Activated CD8-positive, alpha-beta memory T cell treated with anti-CD3 and anti-CD28 coated beads for 1 hour (primary cell): ENCODE results near the gene ASIC2.

Experiments
- DNase-seq, 2 donors: peaks; one replicate each; pipeline ENCODE4 v3.0.0-alpha.2; 2020; ENCODE audit warnings: low read depth in 1 of 2; ENCODE audit errors: extremely low read depth in 1 of 2

The ASIC2 gene

DNA sequence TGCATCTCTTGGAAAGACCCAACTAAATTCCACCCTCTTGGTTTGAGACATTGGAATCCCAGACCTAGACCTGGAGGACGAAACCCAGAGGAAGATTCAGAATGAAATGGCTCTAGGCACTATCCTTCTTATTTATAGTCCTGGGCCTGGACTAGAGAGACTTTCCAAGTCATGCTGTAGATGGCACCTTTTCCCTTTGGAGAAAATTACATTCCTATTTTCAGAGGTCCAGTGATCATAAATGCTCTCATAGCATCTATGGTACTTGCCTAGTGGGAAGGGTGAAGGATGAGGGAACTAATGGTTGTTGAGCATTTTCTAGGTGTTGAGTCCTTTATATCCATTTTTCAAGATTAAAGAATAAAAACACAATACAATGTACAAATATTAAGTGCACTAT lies 264.3 kb downstream of the ASIC2 start:
- no peak for DNase-seq

DNA sequence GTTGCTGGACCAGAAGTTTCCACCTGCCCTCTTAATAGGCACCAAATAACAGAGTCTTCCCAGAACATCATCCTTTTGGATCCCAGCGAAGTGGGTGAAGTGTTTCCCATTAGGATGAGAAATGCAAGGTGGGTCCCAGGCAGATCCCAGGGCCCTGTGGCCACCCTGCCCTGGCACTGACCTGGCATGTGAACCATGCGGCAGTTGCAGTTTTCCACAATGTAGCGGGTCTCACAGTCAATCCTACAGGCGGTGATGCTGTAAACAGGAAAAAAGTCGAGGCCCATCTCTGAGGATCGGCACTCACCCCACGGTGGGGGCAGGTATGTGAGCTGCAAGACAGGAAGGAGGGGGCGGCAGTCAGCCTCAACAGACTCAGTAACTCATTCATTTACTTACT lies 265.0 kb downstream of the ASIC2 start:
- DNase-seq: no peak

DNA sequence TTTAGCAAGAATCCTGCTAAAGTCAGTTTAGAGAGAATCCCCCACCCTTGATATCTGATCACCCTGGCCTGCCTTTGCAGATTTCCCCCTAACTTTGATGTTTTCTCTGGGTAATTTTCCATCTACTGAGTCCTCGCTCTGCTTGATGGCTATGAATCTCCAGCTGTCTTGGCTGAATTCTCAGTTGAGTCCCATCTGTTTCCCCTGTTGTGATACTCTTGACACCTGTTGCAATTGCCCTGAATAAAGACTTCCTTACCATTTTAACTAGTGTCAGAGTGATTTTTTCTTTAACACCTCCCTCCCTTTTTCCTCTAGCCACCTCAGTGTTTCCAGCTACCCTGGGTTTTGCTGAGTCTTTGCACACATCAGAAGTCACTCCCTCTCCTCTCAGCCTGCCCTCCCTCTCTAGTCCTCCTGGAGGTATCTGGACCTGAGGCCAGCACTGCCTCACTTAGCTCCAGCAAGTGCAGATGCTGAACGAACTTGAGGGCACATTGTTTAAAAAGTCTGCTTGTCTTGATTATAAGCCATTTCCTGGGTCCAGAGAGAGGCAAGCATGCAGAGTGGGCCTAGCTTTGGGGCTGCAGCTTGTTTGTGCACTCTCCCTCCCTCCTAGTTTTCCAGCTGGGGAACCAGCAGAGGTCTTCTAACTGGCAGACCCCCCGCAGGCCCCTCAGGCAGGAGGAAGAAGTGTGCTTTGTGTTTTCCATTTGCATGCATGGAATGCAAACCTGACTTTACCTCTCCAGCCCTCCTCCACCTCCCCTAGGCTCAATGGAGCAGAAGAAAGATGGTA lies 268.2 kb downstream of the ASIC2 start:
- DNase-seq: no peak

DNA sequence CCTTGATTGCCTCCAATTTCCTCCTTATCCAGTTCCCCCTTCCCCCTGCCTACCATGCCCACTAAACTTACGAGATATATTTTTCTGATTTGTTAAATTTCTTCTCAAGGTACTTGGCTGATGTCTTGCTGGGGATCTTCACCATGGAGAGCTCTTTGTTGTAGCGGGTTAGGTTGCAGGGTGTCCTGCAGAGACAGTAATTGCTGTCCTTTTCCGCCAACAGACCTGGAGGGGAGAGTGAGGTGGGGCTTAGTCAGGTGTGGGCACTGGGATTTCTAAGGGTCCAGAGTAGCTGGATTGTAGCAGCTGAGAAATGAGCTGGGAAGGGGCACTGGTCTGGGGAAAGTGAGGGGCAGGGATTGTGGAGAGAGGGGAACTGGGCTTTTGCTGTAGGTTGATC lies 269.3 kb downstream of the ASIC2 start:
- DNase-seq: no peak

DNA sequence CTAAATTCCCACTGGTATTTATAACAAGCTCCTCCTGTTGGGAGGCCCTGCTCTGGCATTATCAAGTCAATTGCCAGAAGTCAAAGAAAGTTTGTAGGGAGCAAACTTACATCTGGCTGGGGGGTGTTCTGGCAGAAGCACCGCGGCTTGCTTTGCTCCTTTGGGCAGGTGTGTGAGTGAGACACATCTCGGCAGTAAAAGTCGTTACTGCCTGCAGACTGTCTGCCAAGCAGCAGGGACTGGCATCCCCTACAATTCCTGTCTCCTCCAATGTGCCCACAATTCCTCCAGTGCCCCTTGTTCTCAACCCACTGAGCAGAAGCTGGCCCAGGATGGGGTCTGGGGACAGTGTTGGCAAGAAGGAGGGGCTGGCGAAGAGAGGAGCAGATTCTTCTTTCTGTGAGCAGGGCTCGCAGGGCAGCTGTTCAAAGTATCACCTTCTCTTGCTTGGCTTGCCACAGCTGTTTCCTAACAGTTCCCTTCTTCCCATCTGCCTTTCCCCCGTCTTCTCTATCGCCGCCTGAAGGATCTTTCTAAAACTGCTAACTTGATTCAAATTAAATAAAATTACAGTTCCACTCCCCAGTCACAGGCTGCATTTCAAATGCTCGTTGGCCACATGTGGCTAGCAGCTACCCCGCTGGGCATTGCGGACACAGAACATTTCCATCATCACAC lies 271.2 kb downstream of the ASIC2 start:
- no peak for DNase-seq

DNA sequence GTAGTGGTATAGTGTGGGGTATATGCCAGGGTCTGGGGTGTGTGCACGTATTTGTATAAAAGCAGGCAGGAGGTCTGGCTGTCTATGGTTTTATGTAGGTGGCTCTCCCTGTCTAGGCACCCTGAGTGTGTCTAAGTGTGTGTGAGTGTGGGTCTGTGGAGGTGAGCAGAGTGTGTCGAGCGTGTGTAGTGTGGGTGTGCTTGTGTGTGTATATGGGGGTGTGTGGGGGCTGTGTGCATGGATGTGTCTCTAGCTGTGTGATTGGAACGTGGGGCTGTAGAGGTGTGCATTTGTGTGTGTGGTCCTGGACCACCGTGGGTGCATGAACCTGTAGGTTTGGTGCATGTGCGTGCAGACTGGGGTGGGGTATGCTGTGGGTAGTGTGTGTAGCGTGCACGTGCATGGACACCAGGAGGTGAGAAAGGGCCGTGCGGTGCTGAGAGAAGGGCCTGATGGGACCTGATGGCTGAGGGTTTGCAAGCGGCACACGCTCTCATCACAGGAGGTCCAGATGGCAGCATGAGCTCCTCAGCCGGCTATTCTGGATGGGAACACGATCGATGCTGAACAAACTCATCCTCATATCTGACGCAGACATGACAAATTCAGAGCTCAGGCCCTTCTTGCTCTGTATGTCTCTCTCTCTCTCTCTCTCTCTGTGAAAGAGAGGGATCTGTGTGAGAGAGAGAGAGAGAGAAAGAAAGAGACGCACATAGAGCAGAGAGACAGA lies 273.8 kb downstream of the ASIC2 start:
- DNase-seq: no peak

DNA sequence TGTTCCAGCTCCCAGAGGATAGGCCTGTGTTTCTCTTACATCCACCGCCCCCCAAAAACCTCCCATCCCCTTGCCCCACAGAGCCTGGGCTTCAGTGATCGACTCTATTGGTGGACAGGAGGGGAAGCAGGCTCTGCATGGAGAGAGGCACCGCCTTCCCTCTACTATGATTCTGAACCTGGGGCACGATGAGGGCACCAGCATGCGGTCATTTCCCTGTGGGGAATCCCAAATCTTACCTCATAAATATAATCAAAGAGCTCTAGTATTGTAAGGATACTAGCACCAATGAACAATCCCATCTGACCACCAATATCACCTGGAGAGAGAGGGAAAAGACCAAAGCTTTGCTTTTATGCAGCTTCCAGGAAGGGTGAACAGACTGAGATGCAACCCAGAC lies 275.7 kb downstream of the ASIC2 start:
- DNase-seq: no peak

DNA sequence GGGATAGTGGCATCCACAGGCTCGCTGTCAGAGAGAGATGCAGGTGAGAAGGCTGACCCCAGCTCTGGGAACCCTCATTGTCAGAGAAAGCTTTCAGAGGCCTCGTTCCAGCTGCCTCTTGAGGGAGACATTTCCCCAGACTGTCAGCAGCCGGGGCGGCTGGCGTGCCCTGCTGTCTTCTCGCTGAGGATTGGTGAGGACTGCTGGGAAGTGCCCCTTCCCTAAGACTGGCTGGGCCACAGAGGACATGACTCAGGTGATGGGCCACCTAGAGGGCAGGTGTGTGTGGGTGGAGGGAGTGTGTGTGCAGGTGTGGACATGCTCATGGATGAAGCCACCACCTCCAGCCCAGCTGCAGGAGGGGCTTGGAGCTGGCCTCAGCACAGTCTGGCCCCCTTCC lies 276.2 kb downstream of the ASIC2 start:
- DNase-seq: no peak

DNA sequence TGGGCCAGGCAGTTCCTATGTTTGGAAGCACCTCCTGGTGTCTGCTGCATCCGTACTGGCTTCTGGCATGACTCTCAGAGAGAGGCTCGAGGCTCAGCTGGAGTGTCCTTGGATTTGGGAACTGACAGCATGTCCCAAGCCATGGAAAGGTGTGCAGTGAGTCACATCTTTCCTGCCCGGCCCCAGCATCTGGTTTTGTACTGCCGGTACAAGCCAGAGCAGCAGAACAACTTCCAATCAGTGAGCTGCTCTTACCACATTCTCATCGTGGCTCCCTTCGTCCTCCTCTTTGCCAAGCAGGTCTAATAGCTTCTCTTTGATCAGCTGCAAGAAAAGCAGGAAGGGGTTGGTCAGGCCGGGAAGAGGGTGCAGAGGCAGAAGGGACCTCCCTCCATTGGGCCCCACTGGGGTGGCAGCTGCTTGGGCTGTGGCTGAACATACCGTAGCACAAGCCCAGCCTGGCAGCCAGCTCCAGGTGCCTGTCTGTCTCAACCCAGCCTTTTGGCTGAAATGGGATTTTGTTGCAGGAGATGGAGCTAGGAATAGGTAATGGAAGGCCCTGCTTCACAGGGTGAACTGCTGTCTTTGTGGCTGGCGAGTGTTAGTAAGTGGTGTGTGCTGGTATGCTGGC lies 277.3 kb downstream of the ASIC2 start:
- no peak for DNase-seq

DNA sequence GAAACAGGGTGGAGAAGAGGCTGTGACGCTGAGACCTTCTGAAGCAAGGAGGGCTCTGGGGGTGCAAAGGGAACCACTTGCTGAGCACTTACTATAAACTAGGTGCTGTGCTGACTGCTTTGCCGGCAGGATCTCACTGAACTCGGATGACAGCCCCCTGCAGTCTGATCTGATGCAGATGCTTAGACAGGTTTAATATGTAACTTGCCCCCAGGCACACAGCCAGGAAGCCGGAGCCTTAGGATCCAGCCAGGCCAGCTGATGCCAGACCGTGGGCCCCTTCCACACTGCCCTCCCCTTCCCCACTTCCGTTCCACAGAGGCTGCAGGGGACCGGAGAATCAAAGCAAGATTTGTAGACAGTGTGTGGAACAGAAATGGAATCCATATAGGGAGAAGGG lies 278.3 kb downstream of the ASIC2 start:
- no peak for DNase-seq

DNA sequence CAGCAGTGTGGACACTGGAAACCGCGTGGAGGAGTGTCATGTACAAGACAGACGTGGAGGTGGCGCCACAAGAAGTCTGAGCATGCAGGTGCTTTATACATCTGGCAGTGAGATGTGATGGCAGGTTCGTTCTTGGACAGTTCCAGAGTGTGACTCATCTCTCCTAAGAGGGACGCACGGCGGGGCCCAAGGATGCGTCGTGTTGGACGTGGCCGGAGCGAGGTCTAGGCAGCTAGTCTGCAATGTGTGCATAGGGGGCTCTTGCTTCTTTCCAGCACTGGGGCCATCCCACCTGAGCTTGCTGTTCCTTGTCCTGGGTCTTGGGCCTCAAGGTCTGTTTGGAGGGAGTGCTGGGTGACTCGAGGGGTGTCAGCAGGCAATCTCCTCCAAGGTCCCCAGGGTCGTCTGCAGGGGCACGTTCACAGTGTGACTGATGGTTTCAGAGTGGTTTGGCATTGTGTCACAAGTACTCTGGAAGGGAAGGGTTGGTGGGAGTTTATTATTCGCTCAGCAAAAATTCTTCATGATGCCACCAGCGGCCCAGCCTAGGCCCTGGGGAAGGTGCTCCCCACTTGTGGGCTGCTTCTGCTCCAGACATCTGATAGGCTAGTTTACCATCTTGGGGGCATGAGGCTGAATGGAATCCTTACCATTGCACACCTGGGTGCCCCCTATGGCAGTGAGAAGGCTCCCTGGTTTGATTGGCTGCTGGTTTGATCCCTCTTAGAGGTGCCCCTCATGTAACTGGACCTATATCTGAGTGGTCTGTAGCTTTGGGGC lies 279.3 kb downstream of the ASIC2 start:
- no peak for DNase-seq

DNA sequence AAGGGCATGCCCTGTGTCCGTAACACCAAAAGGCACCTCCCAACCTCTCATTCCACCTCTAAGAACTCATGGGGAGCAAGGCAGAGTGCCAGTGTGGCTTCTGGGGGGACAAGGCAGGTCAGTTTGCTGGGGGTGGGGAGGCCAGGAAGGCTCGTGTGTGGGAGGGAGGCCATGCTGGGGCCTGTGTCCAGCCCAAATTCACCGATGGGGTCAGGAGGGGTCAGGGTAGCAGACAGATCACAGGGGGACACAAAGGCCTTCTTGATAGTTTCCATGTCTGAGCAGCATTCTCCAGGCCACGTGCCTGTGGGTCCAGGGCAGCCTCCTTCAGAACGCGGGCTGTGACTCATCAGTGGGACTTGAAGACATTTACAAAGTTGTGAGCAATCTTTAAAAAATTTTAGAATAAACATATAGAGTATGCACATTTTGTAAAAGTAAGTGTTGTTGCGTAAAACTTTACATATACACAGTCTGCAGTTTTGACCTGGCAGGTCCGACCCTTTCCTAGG lies 280.5 kb downstream of the ASIC2 start:
- DNase-seq: no peak

DNA sequence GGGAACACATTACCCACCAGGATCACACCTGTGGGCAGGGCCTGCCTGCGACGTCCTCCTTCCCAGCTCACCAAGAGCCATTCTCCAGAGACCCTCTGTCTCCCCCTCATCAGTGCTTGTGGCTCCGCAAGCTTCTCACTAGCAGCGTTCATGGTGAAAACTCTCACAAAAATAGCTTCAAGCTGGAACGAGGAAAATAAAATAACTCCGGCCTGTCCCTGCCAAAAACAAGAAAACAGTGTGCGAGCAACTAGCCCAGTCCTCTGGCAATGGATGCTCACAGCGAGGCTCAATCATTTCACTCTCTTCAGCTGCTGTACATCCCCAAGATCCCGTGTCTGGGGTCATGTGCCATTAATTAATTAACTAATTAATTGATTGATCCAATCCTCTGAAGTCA lies 283.5 kb downstream of the ASIC2 start:
- DNase-seq: no peak

DNA sequence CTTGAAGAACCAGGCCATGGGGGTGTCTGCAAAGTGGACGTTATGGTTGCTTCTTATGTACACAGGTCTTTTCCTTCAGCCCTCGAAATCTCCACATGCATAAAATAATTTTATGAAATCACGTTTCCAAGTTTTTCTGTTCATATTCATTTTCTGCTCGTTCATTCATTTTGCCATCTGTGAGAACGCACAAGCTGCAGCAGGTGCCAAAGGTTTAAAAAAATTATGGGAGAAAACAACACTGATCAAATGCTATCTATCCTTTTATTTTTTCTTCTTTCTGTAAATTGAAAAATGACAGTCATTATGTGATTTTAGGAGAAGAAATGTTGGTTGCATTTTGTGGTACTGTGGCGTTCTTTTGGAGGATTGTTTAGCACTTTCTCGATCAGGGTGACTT lies 285.9 kb downstream of the ASIC2 start:
- no peak for DNase-seq

DNA sequence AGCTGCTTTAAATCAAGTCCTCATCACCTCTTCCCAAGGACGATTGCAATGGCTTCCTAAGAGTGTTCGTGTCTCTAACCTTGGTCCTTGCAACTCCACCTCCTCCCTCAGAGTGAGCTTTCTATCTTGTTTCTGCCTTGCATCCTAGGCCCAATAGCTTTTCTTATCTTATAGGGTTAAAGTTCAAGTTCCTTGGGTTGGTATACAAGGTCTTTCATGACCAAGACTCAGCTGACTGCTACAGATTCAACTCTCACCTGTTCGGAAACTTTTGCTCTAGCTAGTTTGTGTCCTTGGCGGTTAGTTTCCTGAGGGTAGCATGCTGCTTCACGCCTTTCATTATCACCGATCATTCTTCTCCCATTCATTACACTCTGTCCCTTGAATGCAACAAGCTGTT lies 290.8 kb downstream of the ASIC2 start:
- DNase-seq: no peak

DNA sequence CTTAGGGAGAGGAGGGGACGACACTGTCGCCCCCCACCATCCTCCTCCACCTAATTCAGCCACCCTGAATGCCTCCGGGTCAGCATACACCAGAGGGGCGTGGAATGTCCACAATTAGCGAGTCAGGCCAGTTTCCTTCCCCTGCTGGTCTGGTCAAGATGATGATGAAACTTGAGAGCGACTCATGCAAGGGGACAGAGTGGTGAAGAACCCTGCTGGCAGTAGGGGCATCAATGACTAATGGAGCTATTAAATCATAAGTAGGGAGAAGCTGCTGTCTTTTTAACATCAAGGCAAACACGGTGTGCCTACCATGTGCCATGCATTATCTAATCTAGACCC lies 294.2 kb downstream of the ASIC2 start:
- no peak for DNase-seq

DNA sequence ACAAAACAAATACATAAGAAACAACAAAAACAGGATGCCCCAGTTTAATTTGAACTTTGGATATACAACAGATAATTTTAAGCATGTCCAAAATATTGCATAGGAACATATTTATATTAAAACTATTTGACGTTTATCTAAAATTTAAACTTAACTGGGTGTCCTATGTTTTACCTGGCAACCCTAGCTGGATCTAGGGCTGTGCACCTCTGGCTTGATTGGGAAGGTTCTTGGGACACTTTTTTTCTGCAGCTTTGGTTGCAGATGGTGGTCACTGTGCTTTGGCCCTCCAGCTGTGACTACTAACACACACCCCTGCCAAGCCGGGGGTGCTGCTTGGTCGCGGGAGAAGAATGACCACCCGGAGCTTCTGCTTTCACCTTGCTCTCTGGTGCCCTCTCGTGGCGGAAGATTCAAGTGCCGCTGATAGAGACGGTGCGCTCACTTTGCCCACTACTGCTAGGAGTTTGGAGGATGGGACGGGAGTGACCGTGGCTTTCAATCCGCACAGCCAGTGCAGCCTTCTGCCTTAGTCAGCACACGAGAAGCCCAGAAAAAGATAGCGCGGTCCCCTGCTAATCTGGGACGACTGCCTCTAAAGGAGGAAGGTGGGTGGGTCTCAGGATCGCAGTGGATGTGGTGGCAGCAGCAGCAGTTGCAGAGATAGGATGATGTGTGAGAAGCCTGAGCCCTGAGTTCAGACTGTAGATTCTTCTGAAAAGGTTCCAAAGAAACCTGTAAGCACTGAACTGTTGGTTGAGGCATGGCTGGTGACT lies 294.8 kb downstream of the ASIC2 start:
- DNase-seq: peak; percentile 4 to 66

DNA sequence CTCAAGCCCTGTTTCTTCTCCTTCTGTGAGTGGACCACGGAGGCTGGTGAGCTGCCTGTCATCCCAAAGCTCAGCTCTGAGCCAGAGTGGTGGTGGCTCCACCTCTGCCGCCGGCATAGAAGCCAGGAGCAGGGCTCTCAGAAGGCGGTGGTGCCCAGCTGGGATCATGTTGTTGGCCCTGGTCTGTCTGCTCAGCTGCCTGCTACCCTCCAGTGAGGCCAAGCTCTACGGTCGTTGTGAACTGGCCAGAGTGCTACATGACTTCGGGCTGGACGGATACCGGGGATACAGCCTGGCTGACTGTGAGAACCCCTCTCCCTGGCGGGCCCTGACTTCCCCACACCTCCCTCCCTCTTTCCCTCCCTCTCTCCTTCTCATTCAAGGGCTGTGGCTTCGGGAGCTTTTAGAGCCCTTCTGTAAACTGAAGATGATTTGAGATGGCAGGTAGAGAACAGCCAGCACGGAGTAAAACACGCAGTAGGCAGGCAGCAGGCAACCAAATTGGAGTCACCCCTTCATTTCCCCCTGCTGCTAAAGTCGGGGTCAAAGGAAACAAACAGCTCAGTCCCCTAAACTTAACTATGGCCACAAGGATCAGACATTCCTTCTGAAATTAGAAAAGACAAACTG lies 297.6 kb downstream of the ASIC2 start:
- DNase-seq: no peak

DNA sequence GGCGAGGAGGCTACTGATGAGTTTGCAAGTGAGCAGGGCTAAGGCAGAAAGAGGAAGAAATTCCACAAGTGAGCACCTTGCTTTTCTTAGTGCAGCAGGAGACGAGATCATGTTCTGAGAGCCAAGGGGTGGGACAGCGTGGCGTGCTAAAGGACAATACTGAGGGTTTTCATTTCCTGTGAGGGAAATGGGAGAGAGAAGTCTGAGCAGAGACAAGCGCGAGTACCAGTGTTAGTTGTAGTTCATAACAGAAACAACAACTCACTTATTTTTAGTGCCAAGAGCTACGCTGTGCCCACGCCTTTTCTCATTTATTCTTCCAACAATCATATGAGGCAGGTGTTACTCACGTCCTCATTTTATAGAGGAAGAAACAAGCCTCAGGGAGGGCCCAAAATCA lies 299.1 kb downstream of the ASIC2 start:
- DNase-seq: no peak
